GM12874 (cell line): ENCODE results near the gene ABCC4.

ENCODE experiments used
- TF ChIP-seq, protein P1 (sequence below): IDR thresholded peaks from 2 replicates; pipeline ENCODE4 v1.5.1; 2011; ENCODE audit warnings: low read depth, mild to moderate bottlenecking, control low read depth, low read length, moderate library complexity; ENCODE audit not compliant: insufficient read depth

Gene ABCC4

DNA sequence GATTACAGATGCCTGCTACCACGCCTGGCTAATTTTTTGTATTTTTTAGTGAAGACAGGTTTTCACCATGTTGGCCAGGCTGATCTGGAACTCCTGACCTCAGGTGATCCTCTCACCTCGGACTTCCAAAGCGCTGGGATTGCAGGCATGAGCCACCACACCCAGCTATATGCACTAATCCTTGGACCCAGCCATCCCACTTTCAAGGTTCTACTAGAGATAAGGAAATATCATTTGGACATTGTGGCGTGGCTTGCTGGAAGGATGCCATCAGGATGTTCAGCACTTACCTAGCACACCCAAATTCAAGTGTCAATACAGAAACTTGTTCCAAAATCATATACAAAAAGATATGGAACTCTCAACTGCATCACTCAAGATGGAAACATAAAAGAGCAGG is 136.4 kb downstream of the ABCC4 start:
- TF ChIP-seq, protein P1, sequence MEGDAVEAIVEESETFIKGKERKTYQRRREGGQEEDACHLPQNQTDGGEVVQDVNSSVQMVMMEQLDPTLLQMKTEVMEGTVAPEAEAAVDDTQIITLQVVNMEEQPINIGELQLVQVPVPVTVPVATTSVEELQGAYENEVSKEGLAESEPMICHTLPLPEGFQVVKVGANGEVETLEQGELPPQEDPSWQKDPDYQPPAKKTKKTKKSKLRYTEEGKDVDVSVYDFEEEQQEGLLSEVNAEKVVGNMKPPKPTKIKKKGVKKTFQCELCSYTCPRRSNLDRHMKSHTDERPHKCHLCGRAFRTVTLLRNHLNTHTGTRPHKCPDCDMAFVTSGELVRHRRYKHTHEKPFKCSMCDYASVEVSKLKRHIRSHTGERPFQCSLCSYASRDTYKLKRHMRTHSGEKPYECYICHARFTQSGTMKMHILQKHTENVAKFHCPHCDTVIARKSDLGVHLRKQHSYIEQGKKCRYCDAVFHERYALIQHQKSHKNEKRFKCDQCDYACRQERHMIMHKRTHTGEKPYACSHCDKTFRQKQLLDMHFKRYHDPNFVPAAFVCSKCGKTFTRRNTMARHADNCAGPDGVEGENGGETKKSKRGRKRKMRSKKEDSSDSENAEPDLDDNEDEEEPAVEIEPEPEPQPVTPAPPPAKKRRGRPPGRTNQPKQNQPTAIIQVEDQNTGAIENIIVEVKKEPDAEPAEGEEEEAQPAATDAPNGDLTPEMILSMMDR: no peak

GRCh38 chr13:95160112-95160906 is 140.9 kb downstream of the ABCC4 start:
- TF ChIP-seq, protein P1: no peak

- TF ChIP-seq, protein P1: no peak
These were observed 141.8 kb downstream of the ABCC4 start for GRCh38 chr13:95159458-95159857.

DNA sequence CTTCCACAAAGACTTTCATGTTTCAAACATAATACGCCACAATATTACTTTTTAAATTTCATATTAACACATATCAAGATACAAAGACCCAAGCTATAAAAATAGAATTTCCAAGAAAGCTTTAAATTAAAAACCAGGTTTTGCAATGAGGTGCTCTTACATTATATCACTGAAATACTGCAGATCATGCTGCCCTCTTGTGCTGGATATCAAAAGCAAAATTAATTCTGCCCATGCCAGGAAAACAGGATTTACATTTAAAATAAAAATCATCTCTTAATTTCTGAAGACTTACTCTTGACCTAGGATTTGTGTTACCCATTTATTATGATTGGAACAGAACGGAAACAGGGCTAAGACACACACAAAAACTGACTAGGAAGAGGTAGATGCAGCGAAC is 145.0 kb downstream of the ABCC4 start:
- TF ChIP-seq, protein P1: no peak

DNA sequence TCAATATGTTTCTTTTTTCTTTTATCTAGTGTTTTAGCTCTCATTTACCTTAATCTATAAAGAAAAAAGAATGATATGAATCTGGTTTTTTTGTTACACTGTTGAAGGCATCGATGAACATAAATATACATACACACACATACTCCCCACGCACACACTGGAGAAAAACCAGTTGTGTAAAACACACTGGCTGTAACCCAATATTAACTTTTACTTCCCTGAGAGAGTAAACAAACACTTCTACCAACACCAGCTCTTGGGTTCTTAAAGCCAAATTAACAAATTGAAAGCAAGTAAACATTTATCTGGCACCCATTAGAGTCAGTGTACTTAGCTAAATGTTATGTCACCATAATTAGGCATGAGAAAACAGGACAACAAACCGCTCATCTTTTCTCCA is 145.7 kb downstream of the ABCC4 start:
- TF ChIP-seq, protein P1: no peak

DNA sequence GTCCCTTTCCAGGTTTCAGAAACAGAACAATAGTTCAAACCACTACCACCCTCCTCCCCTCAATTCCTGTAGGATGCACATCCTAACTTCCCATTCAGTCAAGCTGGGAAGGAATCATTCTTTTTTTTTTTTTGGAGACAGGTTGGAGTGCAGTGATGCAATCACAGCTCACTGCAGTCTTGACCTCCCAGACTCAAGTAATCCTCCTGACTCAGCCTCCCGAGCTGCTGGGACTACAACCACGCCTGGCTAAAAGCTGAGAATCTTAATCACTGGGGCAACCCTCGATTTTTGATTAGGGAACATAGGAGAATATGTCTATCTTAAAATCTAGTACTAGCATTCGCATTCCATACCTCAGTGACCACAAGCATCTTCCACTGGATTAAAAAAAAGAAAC is 146.2 kb downstream of the ABCC4 start:
- TF ChIP-seq, protein P1: no peak

DNA sequence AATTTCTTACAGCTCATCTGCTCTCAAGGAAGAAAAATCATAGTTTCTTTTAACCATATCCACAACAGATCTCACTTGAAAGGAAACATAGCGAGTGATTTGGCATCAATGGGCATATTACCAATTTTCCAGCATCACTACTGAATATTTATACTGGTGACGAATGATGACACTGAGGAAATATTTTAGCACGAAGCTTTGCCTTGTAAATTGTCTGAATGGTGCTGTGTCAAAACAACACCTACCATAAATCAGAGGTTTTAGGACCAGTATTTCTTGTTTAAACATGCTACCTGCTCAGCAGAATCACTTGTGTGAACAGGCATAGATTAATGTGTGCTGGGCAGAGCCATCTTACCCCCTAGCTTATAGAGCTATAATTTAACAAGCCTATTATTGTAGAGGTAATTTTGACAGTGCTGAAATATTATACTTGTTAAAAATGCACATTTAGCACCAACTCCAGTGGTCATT is 146.8 kb downstream of the ABCC4 start:
- TF ChIP-seq, protein P1: no peak
